CD4-positive, alpha-beta T cell treated with Interleukin-17A for 4 hours (primary cell): Measurements from ENCODE around the gene TTC7B.

ENCODE experiments used
- DNase-seq: peaks from one replicate; pipeline ENCODE4 v3.0.0-alpha.2; 2020; ENCODE audit warnings: mixed read lengths

Gene TTC7B

DNA sequence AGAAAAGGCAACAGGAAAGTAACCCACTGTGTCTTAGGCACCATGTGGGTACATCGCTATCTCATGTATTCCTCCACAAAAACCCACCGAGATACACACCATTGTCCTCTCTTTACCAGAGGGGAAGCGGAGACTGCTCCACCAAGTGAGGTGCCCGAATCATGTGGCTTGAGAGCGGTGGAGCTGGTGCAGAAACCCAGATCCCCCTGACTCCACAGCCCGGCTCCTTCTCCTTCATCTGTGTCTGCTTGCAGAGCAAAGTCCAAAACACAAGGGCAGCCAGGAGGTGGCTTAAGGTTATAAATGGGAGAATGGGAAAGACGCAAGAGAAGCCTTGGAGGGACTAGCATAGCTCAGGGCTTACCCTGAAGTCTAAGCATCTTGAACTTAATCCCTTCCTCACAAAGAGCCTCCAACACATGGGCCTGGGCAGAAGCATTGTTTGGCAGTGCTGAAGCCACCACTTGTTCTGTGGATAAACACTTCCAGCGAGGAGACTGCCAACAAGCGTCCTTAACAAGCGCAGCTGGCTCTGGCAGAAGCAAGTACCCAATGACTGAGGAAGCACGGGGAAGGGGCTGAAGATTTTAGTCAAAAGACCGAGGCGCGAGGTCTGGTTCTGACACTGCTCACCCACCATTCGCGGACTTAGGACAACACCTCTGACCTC, 83.0 kb downstream of the TTC7B start:
- no peak for DNase-seq

DNA sequence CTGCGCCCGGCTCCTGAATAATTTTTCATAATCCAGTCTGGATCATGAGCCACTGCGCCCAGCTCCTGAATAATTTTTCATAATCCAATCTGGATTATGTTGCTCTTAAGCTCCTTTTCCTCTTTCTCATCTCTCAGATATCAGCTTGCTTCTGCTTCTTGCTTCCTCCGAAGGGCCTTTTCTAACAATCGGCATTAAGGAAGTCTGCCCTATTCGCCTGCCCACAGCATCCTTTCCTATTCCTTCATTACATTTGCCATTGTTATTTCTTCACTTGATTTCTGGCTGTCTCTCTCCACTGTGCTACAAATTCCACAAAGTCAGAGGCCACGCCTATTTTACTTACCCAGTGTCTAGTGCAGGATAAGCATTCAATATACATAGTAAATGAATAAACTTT, 83.5 kb downstream of the TTC7B start:
- no peak for DNase-seq

DNA sequence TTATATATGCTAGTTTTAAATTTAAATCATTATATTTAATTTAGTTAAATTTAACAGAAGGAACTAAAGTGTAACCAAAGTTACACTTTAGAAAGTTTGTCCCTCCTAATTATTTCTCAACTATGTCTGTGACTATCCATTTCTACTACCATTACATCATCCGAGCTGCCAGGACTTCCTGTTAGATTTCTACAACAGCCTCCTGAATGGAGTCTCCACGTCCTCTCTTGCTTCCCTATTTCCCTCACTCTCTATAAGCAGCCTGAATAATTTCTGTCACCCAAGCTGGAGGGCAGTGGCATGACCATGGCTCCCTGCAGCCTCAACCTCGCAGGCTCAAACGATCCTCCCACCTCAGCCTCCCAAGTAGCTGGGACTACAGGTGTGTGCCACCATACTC, 84.1 kb downstream of the TTC7B start:
- no peak for DNase-seq

DNA sequence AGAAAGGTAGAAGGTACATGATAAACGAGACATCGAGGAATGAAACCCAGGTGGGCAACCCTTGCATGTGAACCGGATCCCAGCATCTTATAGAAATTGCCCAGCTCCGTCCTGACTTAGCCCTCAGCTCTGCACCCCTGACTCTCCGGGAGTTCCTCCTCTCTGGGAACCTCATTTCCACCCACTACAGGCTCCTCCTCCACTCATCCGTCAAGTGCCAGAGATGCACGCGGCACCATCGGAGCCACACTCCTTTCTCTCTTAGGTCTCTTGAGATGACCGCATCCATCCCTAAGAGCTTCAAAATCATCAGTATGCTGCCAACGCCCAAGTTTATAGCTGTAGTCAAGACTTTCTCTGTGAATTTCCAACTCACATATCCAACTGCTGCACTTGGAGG, 84.7 kb downstream of the TTC7B start:
- no peak for DNase-seq

DNA sequence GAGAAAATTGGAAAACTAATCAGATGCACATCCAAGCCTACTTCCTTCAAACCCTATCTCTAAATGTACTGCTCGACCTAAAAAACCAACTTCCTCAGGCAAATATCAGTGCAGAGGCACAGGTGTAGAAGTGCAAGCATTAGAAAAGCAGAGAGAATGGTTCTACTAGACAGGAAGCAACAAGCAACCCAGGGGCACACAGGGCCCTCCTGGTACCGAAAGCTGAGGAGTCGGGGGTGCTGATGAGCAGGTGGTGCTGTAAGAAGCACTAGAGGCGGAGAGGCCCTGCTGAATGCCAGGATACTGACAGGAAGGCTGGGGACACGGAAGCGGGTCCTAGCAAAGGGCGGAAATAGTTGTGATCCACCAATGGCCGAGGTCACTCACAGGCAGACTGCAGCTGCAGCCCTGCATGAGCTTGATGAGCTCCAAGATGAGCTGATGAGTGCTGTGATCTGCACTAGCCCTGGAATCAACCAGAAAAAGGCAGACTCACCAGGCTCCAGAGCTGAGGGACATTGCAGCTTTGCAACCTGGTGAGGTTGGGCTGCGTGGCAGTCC, 85.9 kb downstream of the TTC7B start:
- DNase-seq = no peak

DNA sequence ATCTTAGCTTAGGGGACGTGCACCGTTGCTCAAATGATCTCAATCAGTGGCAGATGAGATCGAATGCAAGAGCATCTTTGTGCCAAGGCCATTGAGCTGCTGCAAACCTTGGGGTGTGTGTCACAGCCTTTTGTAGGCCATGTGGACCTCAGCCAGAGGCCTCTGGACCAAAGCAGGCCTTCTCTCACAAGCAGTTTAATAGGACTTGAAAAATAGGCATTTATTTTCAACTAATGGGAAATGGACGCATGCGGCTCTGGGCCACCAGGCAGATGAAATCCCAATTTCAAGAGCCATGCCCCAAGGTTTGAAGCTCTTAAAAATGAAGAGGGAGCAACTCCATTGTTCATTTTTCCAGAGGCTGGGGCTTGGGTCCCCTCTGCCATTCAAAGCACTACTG, 87.3 kb downstream of the TTC7B start:
- no peak for DNase-seq

DNA sequence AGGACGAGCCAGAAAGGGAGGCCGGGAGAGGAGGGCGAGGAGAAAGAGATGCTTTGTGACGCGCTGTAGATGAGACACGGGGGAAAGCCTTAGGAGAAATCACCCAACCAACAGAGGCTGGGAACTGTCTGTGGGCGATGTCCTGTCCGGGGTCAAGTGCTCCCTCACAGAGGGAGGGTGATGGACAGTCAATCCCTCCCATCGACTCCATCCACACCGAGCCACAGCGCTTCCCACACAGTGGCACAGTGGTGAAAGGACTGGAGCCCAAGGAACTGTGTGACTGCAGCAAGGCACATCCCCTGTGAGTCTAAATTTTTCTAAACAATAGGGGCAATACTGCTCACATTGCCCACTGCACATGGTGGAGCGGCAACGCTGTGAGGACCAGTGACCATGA, 89.1 kb downstream of the TTC7B start:
- DNase-seq = no peak

DNA sequence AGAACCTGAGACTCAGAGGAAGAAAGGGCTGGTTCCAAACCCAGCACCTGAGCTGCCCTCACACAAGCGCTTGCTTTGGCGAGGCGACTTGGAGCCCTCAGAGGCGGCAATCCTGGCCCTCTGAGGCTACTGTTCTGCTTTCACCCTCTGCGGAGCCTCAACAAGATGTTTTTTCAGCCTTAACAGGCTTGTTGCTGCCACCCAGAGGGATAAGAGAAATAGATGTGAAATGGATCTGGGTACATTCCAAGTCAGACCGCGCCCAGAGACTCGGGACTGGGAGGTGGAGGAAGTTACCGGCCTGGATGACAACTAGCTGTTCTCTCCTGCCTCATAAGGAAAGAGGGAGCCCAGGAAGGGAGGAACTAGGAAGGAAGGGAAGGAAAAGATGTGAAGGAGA, 89.6 kb downstream of the TTC7B start:
- no peak for DNase-seq

DNA sequence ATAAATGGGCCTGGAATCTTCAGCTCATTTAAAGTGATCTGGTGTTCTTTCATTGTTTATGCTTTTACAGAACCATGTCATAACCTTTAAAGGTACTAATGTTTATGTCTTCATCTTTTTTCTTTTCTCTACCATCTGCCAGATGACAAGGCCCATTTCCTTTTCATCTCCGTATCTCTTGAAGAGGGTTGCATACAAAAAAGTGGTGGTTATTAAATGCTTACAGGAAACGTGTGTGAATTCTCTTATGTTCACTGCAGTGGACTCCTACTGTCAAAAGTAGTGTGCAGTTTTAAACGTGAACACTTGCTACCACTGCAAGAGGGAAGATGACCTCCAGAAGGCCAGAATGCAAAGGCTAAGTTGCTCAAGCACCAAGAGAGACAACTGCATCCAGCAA, 91.4 kb downstream of the TTC7B start:
- DNase-seq = no peak

DNA sequence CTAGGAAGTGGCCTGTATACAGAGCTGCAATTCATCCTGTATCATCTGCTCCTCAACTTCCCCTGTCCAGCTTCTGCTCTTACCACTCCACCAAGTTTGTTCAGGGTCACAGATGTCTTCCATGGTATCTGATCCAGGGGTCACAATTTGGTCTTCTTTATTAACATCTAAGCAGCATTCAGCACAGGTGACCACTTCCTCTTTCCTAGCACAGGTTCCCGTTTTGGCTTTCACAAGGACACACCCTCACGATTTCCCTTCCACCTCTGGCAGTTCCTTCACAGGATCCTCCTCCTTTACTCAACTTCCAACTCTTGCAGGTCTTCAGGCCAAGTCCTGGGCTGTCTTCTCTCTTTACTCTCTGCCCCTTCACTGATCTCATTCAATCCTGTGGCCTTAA, 93.6 kb downstream of the TTC7B start:
- DNase-seq = no peak

DNA sequence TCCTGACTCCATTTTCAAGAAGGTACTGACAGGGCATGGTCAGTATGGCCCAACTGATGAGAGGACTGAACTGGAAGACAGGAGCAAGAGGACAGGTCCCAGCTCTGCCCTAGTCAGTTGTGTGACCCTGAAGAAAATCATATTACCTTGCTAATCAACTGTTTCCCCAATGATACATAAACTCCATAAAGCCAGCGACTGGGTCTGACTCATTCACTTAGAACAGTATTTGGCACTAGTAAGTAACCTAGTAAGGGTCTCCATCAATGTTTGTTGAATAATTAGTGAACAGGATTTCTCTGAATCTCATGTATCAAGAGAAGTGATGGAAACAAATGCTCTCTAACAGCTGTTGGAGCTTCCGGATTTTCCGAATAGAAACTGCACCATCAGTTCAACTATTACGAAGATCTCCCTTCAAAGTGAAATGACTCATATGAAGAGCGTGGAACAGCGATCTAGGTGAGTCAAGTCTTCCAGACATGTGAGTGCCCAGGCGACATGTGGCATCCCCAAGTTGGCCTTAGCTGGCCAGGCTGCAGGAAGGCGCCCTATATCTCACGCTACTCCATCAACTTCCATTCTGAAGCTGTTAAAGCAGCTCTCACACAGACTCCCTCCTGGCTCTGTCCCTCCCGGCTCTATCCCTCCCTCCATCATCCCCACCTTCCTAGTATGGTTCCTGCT, 94.5 kb downstream of the TTC7B start:
- DNase-seq = no peak

DNA sequence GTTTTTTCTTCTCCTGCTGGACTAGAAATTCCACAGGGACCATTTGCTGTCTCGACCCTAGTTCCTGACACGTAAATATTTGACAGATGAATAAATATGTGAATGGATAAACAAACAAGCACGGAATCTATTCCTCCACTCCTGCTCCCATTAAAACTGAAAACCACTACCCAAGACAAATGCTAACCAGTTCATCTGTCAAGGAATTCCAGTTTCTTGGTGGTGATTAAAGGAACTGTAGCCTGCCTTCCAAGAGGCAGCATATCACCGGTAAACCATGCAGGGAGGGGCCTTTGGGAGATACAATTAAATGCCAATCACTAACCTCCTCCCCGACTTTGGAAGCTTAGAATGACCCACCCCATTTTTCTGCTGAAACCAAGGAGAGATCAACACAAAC, 95.4 kb downstream of the TTC7B start:
- DNase-seq = no peak

DNA sequence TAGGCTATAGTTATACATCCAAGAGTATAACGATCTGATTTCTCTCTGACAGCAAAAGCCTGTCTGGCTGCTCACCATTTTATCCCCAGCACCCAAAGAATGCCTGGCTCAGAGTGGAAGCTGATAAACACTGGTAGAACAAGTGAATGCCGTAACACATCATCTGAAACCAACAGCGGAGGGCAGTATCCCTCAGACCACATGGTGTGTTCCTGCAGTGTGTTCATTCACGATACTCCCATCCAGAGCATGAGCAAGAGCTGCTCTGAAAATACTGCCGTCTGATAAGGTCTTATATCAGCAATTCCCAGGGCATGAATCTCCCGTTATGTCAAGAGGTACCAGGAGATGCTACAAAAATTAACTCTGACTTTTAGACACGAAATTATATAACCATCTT, 95.9 kb downstream of the TTC7B start:
- DNase-seq = no peak

DNA sequence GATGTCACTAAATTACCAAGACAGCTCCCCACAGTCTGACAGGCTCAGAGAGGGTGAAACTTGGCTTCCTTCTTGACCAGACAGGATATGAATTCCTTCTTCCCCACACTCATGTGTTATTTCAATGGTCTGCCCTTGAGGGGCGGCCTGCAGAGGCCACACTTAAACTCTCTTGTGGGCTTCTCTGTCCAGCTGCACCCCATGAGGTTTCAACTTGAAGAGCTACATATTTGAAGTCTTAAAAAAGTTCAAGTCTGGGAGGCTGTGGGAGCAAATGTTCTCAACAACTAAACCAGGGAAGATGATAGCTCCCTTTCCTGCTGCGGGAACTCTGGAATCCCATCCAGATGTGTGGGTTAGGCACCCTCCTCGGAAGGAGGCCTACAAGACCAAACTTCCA, 98.3 kb downstream of the TTC7B start:
- DNase-seq = no peak

DNA sequence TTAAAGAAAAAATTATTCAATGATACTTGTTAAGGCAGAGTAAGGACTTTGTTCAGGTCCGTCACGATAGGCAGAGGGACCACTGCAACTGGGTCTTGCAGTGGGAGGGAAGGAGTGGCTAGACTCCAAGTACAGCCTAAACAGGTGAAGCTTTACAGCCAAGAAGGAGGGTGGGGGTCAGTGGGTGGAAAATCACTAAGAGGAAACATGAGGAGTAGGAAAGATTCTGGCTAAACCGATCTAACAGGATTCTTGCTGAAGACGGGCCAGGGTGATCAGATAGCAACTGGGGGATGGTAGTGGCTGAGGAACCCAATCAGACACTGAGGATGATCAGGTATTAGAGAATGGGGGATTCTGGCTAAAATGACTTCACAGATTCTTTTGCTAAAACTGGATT, 100.2 kb downstream of the TTC7B start:
- DNase-seq = no peak

DNA sequence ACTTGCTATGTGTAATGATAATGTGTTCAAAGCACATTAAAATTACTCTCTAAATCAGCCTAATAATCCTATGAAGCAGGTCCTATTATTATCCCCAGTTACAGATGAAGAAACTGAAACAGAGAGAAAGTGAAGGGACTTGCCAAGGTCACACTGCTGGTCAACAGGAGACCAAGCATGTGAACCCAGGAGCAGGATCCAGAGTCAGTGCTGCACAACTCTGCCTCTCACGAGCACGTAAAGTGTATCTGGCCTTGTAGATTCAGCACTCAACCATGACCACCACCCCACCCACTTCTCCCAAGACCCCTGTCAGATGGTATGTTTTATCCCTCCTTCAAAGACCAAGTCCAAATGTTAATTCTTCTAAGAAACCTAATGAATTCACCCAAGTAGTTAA, 100.7 kb downstream of the TTC7B start:
- DNase-seq = no peak

DNA sequence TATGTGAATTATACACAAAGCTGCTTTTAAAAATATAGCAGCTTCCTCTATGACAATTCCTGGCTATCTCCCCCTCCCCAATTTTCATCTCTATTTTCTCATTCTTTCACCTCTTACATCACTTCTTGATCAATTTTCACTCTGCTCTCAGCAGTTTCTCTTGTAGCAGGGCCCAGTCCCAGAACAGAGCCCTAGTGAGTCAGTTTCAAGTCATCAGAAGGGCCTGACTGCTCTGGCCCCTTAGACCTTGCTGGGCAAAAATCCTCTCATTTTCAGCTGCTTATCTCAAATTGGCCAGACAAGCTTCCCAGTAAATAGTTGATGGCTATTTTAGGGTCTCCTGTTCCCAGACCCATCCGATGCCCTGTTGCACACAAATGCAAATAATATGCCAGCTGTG, 101.4 kb downstream of the TTC7B start:
- DNase-seq = no peak

DNA sequence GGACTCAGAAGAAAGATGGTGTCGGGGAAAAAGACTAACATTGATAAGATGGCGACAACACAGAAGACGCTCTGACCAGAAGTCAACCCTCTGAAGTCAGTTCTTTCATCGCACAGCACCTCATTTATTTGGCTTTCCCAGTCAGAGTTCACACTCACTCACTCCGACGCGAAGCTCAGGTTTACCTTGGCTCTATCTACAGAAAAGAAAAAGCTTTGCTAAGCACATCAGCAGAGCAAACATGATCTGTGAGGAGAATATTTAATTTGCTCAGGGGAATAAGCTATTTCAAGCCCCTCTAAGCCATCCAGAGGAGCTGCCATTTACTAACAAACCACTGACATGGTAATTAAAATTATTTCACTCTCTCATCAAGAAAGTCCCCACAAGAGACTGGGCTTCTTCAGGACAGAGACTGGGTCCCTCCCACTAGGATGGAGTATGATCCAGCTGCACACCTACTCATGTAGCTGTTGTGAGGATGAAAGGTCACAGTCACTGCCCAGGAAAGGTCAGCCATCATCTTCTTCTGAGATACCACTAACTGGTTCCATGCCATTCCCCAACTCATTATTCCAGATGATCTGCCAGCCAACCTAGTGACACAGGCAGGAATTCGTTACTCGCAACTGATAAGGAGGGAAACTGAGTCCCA, 111.4 kb downstream of the TTC7B start:
- no peak for DNase-seq

DNA sequence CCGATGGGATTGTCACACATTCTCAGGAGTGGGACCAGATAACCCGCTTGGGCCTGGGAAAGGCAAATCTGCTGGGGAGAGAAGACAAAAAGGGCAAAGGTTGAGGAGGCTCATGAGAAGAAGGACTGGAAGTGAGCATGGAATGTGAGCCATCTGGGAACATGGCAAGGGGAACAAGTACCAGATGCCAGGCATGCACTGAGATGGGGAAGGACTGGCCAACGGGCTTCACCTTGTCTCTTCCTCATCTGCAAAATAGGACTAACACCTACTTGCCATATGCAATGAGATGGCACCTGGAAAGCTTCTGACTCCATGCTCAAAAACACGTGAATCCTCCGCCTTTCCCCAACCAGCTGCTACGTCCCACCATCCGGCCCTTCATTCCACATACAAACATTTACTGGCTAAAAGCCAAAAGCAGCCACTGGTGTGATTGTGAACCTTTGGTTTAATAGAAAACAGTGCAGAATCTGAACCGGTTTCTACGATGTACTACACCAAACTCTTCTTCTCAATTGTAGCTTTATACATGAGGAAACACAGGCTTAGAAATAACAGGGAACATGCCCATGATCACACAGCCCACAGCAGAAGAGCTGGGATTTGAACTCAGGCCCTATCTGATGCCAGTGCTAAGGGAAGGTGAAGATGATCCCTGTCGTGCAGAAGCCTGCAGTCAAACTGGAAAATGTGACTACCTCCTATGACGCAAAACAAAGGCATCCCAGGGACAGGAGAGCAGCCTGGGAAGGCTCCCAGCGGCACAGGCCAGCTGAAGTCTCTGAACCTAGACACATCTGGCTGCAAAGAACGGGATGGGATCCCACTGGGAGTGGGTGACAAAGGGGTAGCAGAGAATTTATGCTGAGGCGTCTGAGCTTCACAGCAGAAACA, 112.1 kb downstream of the TTC7B start:
- no peak for DNase-seq

DNA sequence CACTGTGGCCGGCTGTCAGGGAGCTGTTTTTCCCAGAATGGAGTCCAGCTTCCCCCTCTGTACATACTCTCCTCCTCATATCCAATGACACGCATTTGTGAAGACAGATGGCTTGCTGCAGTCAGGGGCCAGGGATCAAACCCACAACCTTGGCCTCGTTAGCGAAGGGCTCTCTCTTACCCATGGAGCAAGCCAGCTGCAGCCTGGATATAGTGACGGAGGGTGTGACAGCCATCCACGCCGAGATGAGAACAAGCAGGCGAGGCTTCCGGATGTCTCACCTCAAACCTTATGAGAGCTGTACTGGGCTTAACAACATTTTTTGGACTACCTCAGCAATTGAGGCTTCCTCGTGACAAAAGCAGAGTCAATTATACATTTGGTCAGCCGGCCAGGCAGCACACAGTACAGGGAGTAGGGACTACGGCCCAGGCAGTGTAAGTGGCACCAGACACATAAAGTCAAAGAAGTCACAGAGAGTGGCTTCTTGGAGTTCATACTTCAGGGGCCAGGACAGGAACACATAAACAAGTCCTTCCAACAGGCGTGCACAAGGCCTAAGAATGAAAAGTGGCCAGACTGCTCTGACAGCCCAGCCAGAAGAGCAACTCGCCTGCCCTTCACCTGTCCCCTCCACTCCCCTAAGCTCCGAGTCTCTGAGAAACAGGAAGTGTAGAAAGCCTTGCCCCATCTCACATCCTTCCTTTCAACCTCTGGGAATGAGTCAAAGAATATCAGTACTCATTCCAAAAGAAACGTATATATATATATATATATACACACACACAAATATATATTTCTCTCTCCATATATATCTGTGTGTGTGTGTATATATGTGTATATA, 115.1 kb downstream of the TTC7B start:
- DNase-seq = no peak

DNA sequence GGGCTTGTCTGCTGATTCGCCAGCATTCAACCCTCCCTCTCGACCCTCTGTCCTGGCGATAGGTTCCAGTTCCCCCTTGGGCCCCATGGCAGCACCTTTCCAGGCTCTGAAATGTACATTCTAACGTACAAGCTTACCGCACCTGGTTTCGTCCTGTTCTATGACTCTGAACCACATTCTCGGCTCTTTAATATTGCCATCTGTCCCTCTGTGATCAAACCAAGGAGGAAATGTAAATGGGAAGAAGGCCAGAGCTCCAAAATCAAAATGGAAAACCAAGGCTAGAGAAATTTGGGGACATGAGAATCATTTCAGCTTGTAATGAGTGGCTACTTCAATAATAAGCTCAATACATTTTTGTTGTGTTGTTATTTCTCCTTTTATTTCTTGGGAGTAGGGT, 117.2 kb downstream of the TTC7B start:
- DNase-seq = no peak

DNA sequence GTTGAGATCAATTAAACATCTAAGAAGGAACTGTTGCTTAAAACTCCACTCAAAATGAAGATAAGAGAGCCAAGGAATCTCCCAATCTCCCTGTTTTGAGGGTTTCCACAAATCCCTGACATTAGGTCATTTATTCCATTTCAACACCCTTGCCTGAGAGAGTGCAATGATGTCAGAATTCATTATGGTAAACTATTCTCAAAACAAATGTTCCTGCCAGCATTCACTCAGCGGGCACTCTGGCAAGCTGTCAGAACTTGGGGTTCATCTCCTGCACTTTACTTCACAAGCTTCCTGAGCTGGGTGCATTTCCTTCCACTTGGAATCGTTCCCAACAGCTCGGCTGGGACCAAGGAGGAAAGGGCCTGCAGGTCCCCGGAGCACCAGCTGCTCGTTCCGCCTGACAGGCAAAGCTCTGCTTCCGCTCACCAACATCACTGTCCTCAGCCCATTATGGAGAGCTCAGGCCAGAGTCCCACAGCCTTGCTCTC, 117.8 kb downstream of the TTC7B start:
- DNase-seq = no peak
